ENCODE data around the gene SPAG17.

The SPAG17 gene

DNA sequence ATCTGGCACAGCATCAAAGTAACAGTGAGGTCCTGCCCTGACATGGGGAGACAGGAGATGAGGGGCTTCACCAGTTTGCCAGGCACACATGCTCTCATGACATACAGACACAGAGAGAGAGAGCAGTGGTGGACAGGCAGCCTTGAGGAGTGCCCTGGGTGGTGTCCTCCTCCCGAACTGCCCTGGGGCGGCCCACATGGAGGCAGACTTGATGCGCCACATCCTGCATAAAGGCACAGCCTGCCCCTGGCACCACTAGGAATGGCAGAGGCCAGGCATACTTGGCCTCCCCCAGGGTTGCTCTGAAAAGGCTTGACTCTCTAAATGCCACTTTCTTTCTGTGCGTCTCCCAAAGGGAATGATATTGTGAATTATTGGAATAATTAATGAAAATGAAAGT, 67.5 kb downstream of the SPAG17 start:
- no peak for DNase-seq

- DNase-seq = no peak
Measured at GRCh38 chr1:118116909-118117308, 68.1 kb downstream of the SPAG17 start.

DNA sequence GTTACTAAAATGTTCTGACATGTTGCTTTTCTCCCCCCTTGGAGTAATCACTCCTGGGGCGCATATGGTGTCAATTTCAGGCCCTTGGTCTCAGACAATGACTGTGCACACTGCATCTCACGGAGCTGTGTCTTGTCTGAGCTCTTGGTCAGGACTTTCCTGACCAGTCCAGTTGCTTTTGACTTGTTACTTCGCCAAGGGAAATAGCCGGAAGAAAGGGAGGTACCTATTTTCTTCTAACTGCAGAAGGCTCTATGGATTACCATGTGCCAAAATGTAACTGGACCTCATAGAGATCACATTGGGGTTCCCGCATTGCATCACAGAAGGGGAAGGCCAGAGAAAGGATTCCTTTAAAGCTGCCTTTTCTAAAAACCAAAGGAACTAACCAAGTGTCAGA, 68.6 kb downstream of the SPAG17 start:
- DNase-seq = no peak

- no peak for DNase-seq
Measured at GRCh38 chr1:118115567-118116295, 69.3 kb downstream of the SPAG17 start.

GRCh38 chr1:118113261-118113660, 71.8 kb downstream of the SPAG17 start:
- no peak for DNase-seq

GRCh38 chr1:118110580-118110979, 74.4 kb downstream of the SPAG17 start:
- no peak for DNase-seq

- DNase-seq = no peak
Measured at GRCh38 chr1:118104951-118105350, 80.1 kb downstream of the SPAG17 start.

DNA sequence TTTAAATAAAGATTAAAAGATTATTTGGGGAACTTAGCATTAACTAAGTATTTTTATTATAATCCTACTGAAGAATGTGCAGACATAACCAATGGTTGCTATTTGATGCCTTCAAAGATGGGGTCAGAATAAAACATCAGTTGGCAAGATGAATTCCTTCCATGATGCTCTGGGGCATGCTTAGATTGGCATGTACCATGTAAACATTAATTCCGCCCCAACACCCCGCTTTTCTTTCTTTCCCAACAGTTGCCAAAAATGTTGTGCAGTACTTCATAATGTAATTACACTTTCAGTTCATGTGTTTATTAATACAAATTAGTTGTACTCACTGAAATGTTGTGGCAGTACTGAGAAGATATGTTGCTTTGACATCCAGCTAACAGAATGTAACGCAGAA, 82.6 kb downstream of the SPAG17 start:
- no peak for DNase-seq

GRCh38 chr1:118101999-118102398, 83.0 kb downstream of the SPAG17 start:
- DNase-seq = no peak

GRCh38 chr1:118101515-118101844, 83.5 kb downstream of the SPAG17 start:
- DNase-seq = no peak

GRCh38 chr1:118100686-118101514, 84.1 kb downstream of the SPAG17 start:
- DNase-seq = no peak

- no peak for DNase-seq
Measured at GRCh38 chr1:118099686-118100085, 85.3 kb downstream of the SPAG17 start.

- no peak for DNase-seq
Measured at GRCh38 chr1:118097622-118098348, 87.2 kb downstream of the SPAG17 start.

DNA sequence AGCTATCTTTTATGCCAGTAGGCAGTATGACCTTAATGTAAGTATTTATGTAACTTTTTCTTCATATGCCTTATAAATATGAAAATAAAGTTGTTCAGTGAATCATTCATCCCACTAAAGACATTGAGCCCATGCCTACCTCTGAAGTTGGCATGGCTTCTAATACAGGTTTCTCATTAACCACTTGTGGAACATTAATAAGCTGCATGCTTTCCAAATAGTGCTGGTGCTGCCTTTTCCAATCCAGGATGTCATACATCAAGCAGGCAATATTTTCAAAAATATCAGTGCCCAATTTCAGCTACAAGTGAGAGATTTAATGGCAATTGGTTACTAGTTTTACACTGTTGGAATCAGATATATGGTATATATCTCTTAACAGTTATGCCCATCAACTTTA, 92.0 kb downstream of the SPAG17 start:
- DNase-seq = no peak

DNA sequence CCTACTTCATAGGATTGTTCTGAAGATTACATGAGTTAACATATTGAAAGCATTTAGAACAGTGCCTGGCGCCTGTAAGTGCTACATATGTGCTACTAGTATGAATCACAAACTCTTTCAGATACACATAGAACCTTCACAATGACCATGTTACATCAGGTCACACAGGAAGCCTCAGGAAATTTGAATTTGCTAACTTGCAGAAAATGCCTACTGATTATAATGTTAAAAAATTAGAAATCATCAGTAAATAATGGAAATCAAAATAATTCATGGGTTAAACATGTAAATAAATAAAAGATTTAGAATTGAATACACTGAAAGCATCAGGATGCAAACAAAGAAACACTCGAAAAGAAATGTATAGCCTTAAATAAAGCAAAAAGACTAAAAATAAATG, 94.9 kb downstream of the SPAG17 start:
- DNase-seq = no peak

DNA sequence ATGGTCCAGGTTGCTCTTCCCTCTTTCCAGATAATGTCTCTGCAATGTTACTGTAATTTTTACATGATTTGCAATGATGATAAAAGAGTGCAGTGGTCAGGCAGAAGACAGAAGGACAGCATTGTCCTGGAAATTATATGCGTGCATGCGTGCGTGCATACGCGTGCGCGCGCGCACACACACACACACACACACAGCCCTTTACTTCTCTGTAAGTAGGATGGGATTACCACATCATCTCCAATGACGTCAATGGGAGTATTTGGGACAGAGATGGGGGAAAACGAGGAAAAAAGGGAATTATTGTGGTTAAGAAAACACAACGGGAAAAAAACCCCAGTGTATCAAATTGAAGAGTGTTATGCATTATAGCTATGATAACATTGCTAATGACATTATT, 99.7 kb downstream of the SPAG17 start:
- no peak for DNase-seq

GRCh38 chr1:118084400-118084799, 100.6 kb downstream of the SPAG17 start:
- DNase-seq = no peak

GRCh38 chr1:118082984-118083383, 102.0 kb downstream of the SPAG17 start:
- no peak for DNase-seq

- no peak for DNase-seq
Measured at GRCh38 chr1:118081387-118081786, 103.6 kb downstream of the SPAG17 start.

- no peak for DNase-seq
Measured at GRCh38 chr1:118077331-118078045, 107.5 kb downstream of the SPAG17 start.

- DNase-seq = no peak
Measured at GRCh38 chr1:118075116-118075515, 109.9 kb downstream of the SPAG17 start.

DNA sequence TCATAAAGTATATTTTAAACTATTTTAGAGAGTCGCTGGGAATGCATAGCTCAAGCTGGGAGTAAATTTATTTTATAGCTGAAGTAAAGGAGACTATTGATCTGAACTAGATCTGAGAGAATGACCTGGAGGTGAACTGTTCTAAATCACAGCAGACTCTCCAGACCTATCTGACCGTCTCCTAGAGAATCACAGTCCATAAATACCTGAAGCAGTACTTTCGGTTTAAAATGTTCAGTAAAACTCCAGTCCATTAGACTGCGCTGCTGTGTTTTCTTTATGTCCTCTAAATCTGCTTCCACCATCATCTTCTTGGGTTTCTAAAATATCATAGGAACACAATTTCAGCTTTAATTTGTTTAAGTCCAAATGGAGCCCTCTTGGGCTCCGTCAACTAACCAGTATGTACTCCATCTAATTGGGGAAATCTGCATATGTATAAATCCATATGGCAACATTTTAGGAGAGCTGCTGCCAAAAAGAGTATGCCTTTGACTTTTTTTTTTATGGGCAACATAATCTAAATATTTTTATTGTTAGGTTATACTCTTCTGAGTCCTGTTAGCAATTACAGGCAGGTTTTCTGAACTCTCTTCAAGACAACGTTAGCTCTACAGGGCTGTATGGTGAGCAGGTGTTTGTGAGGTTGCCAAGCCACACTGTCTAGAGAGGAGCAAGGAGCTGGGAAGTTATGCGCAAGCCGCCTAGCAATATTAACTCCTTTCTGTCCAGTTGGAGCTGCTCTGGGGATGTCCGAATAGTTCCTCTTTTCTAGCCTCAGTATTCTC, 111.2 kb downstream of the SPAG17 start:
- DNase-seq = no peak
